ENCODE data around the gene IL16. TPM values are rescaled to one million over a fixed set of nuclear protein-coding genes. Genes with fewer than 3 reads are reported as not detected.

The IL16 gene
- polyA plus RNA-seq, 4 donors = 5.1 to 6.3 (median 5.8) TPM

- no peak for DNase-seq (ENCODE audit: low read depth in 4 of 4, low spot score in 3 of 4)
Observed at GRCh38 chr15:81174125-81174791, 22.4 kb upstream of the IL16 start.

GRCh38 chr15:81174792-81175327, 21.8 kb upstream of the IL16 start:
- DNase-seq (ENCODE audit: low read depth in 4 of 4, low spot score in 3 of 4) = no peak

- no peak for DNase-seq (ENCODE audit: low read depth in 4 of 4, low spot score in 3 of 4)
Observed at GRCh38 chr15:81175496-81175895, 21.2 kb upstream of the IL16 start.

- DNase-seq (ENCODE audit: low read depth in 4 of 4, low spot score in 3 of 4) = no peak
Observed at GRCh38 chr15:81176291-81176893, 20.3 kb upstream of the IL16 start.

GRCh38 chr15:81178365-81178764, 18.3 kb upstream of the IL16 start:
- no peak for DNase-seq (ENCODE audit: low read depth in 4 of 4, low spot score in 3 of 4)

- no peak for DNase-seq (ENCODE audit: low read depth in 4 of 4, low spot score in 3 of 4)
Observed at GRCh38 chr15:81181220-81181619, 15.5 kb upstream of the IL16 start.

- DNase-seq (ENCODE audit: low read depth in 4 of 4, low spot score in 3 of 4) = no peak
Observed at GRCh38 chr15:81182031-81182755, 14.5 kb upstream of the IL16 start.

GRCh38 chr15:81182756-81183438, 13.8 kb upstream of the IL16 start:
- DNase-seq (ENCODE audit: low read depth in 4 of 4, low spot score in 3 of 4) = no peak

GRCh38 chr15:81183439-81183775, 13.3 kb upstream of the IL16 start:
- DNase-seq (ENCODE audit: low read depth in 4 of 4, low spot score in 3 of 4) = no peak

- DNase-seq (ENCODE audit: low read depth in 4 of 4, low spot score in 3 of 4) = no peak
Observed at GRCh38 chr15:81184188-81184587, 12.5 kb upstream of the IL16 start.

GRCh38 chr15:81185631-81186295, 10.9 kb upstream of the IL16 start:
- DNase-seq (ENCODE audit: low read depth in 4 of 4, low spot score in 3 of 4) = no peak

GRCh38 chr15:81188354-81188753, 8.3 kb upstream of the IL16 start:
- no peak for DNase-seq (ENCODE audit: low read depth in 4 of 4, low spot score in 3 of 4)

- no peak for DNase-seq (ENCODE audit: low read depth in 4 of 4, low spot score in 3 of 4)
Observed at GRCh38 chr15:81189583-81190283, 6.9 kb upstream of the IL16 start.

GRCh38 chr15:81190922-81191507, 5.7 kb upstream of the IL16 start:
- no peak for DNase-seq (ENCODE audit: low read depth in 4 of 4, low spot score in 3 of 4)

GRCh38 chr15:81191701-81192100, 5.0 kb upstream of the IL16 start:
- DNase-seq (ENCODE audit: low read depth in 4 of 4, low spot score in 3 of 4) = no peak

- no peak for DNase-seq (ENCODE audit: low read depth in 4 of 4, low spot score in 3 of 4)
Observed at GRCh38 chr15:81194723-81195122, 2.0 kb upstream of the IL16 start.

- DNase-seq (ENCODE audit: low read depth in 4 of 4, low spot score in 3 of 4) = no peak
Observed at GRCh38 chr15:81195339-81195864, 1.3 kb upstream of the IL16 start.

- DNase-seq (ENCODE audit: low read depth in 4 of 4, low spot score in 3 of 4) = no peak
Observed at GRCh38 chr15:81197255-81197630, 564 bp downstream of the IL16 start.

- no peak for DNase-seq (ENCODE audit: low read depth in 4 of 4, low spot score in 3 of 4)
Observed at GRCh38 chr15:81197688-81198281, 1.1 kb downstream of the IL16 start.
